NCI-H82 treated with DMSO at 0.1 percent for 48 hours (cell line): ENCODE measurements around the gene PATE1.
"Not testable (repeated sequence)": the region's sequence is repeated elsewhere in the genome, so short reads cannot be mapped to it uniquely, and the experiment has no call there.

Source experiments
- DNase-seq: peaks from one replicate; lab custom pipeline; 2025; ENCODE audit not compliant: unreplicated experiment; lab: John Stamatoyannopoulos, UW

The PATE1 gene

GRCh38 chr11:125745979-125746378 is at the start of gene PATE1:
Gene PATE1 (plus strand): TSS chr11:125746279. CDS start chr11:125746305, 26 bp downstream.
- DNase-seq: no peak

- no peak for DNase-seq
These were observed 45.0 kb upstream of the PATE1 start for GRCh38 chr11:125701018-125701610.

- no peak for DNase-seq
These were observed 44.0 kb upstream of the PATE1 start for GRCh38 chr11:125701858-125702621.

DNA sequence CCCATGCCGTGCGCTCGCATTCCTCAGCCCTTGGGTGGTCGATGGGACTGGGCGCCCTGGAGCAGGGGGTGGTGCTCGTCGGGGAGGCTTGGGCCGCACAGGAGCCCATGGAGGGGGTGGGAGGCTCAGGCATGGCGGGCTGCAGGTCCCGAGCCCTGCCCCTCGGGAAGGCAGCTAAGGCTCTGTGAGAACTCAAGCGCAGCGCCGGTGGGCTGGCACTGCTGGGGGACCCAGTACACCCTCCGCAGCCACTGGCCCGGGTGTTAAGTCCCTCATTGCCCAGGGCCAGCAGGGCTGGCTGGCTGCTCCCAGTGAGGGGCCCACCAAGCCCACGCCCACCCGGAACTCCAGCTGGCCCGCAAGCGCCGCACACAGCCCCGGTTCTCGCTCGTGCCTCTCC is 41.4 kb upstream of the PATE1 start:
- DNase-seq: not testable (repeated sequence)

DNA sequence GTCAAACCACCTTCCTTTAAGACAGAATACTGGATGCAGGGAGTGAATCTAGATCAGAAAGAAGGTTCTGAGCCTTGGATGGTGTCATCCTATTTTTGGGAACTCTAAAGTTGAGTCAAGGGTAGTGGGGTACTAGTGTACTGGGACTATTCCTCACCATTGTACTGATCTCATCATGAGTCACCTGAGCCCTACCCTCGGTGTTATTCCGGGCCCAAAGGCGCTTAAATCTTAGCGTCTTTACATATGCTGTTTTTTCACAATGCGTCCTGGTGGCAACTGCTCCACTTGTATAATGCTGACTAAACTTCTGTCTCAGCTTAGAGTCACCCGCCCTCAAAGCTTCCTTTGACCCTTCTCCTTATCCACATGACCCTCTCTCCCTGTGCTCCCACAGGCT is 25.3 kb upstream of the PATE1 start:
- DNase-seq: no peak

- no peak for DNase-seq
These were observed 22.0 kb upstream of the PATE1 start for GRCh38 chr11:125724125-125724524.

DNA sequence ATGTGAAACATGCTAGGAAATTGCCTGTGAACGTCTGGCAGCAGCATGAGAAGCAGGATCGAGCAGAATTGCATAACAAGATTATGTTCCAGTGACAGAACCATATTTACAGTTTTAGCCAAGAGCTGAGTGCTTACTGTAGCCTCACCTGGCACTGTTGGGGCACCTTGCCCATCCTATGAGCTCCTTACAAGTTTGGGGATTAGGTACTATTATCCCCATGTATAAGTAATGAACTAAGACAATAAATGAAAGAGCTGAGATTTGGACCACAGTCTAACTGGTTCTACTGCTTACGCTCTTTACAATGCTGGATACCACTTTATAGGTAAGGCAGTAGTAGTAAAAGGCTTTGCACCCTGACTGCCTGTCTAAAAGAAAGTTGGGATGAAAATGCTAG is 17.1 kb upstream of the PATE1 start:
- no peak for DNase-seq

GRCh38 chr11:125740617-125741016 is 5.5 kb upstream of the PATE1 start:
- DNase-seq: no peak

- DNase-seq: no peak
These were observed 2.4 kb upstream of the PATE1 start for GRCh38 chr11:125743681-125744080.

DNA sequence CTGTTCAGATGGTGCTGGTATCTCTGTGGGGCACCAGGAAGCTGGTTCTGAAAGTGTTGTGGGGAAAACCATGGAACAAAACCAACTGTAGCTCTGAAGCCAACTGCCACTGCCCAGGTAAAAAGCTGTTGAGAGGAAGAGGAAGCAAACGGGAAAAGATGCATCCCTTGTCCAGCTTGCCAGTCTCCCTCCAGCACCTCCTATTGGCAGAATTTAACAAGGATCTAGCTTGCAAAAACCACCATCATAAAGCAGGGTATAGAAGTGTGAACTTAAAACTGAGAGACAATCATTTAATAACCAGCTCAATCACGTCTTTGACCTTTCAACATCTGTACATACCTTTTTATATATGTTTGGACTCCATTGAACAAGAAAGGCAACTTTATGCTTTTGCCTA is 4.5 kb downstream of the PATE1 start:
- no peak for DNase-seq

GRCh38 chr11:125756050-125756449 is 10.0 kb downstream of the PATE1 start:
- DNase-seq: no peak

GRCh38 chr11:125762445-125762844 is 16.4 kb downstream of the PATE1 start:
- no peak for DNase-seq

DNA sequence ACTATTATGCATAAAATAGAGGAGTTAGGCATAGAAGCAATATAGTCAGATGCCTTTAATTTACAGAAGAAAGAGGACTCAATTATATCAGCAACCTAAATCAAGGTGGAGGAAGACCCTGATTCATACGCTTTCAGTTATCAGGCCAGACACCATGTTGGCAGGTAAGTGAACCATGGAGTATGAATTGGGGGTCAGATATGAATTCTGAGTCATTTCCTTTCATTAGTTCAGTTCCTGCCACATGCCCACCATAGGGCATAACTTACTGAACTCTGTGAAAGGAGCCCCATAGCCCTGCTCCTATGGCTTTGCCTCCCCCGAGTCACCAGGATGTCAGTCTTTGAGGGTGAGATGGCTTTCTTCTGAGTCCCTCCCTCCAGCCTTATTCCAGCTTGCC is 17.4 kb downstream of the PATE1 start:
- no peak for DNase-seq

DNA sequence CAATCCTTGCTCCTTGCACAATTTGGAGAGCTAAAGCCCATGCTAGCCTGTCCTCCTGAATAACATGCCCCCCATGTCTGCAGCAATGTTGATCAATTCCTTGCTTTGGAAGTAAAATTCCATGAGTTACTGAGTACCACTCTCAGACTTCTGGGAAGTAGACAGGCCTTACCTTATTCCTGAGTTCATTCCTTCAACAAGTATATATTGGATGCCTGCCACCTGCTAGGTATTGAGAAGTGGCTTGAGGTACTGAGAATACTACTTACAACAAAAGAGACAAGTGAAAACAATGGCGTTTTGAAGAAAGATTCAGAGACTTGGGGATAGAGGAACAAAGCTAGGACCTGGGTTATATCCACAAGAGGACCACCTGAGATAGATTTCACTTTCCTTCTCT is 20.2 kb downstream of the PATE1 start:
- DNase-seq: no peak

DNA sequence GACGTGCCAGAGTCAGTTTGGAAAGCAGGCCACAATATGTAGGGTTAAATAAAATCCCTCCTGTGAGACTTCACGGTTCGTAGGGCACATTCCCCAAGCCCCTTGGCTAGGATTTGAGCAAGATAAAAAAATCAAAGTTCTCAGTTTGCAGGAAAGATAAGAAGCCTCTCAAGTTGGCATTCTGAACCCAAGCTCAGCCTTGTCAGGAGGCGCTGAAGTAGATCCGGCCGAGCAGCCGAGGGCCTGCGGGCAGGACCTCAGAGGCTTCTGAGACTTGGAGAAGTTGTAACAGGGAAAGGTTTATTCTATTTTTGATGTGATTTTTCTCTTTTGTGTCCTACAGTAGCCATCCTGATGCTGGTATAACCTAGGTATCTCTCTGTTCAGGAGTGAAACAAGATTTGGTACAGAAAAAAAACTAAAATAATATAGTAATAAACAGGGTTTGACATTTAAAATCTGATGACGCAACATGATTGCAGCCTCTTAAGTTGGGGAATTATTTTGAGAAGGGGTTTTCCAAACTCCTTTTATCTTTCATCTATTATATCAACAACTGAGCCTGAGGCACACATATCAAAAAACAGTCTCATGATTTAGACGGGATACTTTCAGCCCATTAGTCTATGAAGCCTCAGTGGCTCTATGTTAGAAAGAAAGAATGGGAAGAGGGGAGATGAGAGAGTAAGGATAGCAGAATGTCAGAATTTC is 22.4 kb downstream of the PATE1 start:
- DNase-seq: no peak

DNA sequence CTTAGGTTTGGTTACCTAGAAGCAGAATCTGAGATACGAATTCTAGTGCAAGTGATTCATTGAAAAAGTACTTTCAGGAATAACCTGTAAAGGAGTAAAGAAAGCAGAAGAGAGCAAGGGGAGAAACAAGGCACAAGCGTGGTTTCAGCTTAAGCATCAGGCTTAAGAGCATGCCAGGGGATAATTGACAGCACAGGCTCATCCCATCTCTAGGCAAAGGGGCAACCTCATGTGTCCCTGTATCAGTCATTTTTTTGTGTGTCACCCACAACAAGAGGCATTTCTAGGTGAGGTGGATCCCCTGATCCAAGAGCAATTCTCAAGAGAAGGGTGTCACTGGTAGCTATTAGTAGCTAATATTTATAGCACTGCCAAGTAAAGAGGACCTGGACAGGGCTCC is 24.5 kb downstream of the PATE1 start:
- DNase-seq: no peak

DNA sequence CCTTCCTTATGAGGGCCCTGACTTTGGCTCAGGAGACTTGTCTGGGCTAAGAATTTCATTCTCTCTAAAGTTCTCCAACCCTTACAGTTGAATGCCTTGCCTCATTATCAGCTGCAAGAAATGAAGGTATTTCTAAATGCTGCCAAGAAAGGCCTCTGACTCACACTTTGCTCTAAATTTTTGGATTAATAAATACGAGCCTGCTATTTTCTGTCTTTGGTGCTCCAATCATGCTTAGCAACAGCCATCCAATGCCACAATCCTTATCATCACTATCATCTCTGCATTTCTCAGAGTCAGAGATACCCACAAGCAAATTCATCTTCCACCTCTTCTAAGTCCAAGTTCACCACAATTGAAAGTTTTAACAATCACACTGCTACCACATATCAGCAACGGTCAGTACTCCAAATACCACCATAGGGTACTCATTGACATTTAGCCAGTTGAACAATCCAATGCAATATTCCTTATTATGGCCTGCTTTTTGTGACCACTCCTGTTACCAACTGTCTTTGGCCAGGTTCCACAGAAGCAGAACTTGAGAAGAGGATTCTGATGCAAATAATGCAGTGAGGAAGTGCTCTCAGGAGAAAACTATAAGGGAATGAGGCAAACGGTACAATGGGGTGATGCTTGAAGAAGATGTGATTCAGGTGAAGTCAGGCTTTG is 26.9 kb downstream of the PATE1 start:
- DNase-seq: no peak

GRCh38 chr11:125773516-125773915 is 27.4 kb downstream of the PATE1 start:
- no peak for DNase-seq

DNA sequence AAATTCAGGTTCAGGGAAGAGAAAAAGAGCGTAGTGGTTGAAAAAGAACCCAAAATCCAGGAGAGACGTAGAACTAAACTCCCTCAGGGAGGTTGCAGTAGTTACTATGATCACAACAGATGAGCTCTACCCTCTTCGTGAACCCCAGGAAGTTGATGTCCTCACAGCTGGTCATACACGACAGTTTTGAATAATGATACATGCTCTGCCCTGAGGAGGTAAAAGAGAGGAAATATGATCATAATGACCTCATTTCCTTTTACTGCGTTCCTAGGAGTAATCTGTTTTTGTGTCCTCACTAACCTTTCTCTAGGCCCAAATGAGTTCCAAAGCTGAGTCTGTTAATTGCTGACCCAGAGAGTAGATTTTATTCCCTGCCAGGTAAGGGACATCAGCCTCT is 31.2 kb downstream of the PATE1 start:
- no peak for DNase-seq

DNA sequence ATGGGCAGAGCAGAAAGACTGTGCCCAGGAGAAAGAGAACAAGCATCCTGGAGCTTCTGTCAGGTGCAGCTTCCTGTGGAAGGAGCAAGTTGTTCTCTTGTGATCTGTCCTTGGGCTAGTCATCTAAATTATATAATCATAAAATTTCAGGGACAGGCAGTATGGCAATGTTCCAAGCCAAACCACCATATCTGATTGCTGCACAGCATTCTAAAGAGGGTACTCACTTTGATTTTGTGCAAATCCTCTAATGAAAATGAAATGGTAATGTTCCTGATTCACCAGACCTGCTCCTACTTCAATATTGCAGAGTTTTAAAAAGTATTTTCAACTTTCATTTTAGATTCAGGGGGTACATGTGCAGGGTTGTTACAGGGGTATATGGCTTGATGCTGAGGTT is 32.6 kb downstream of the PATE1 start, which contains the start of gene PATE2:
TSS of gene PATE2 (minus strand) at position 101 of the 400 bp plus-strand sequence. CDS start at position 46, 55 bp downstream.
- no peak for DNase-seq

- no peak for DNase-seq
These were observed 38.6 kb downstream of the PATE1 start for GRCh38 chr11:125784678-125785077.

GRCh38 chr11:125787827-125788226 is 41.7 kb downstream of the PATE1 start, which contains the start of gene PATE3:
Gene PATE3 (plus strand): TSS chr11:125788127. CDS start chr11:125788152, 25 bp downstream.
- DNase-seq: no peak
